Tibial nerve (tissue), 4 donors: ENCODE results near the gene SLC9A9.

ENCODE experiments used
- CTCF ChIP-seq, 5 experiments: fragments of 200-600 bp in 3 of 5; fragments of 450-650 bp in 2 of 5; sonication (generic) in 3 of 5; IDR thresholded peaks; one replicate each; pipeline ENCODE4 v1.5.1; 2016 to 2019; ENCODE audit warnings: antibody characterized with exemption in 5 of 5, mild to moderate bottlenecking in 3 of 5, moderate library complexity in 2 of 5
- EP300 ChIP-seq, 2 donors: sonication (generic); formaldehyde crosslinking; IDR thresholded peaks; one replicate each; pipeline ENCODE4 v1.6.1; 2017; ENCODE audit warnings: antibody characterized with exemption in 2 of 2, mild to moderate bottlenecking in 1 of 2

DNA sequence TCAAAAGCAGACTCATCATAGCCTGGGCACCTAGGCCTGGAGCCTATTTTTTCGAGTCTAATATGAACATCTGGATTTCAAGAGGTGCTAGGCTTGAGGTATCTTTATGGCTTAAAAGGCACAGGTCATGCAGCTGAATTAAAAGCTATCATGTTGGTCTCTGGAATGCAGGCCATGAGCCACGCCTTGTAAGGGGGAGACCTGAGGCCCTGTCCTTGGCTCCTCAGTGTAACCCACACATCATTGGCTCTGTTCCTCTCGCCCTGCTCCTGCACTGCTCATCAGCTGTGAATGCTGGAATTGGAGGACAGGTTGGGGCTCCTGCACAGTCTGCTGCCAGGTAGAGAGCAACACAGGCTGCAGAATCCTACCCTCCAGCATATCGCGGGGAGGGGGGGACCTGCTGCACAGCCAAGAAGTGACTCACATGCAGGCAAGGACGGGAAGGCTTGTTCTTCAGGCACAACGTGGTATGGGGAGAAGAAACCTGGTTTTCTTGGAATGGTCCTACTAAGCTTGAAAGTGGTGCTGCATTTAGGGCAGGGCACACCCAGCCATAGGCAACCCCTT, 582.7 kb downstream of the SLC9A9 start:
- TF ChIP-seq CTCF (IDR thresholded peaks at IDR 0.05) (no peak), EP300 (IDR thresholded peaks at IDR 0.05) (no peak)
